Endothelial cell of umbilical vein (primary cell): Measurements from ENCODE around the gene SGSH. TPM values are rescaled to one million over a fixed set of nuclear protein-coding genes. Genes with fewer than 3 reads are reported as not detected.

Experiments used
- BruUV-seq: library from RNA; stranded (reverse); fragments of 400-500 nt; replicated peaks from 2 replicates; lab custom pipeline; 2021; lab: Mats Ljungman, UMichigan
- CTCF ChIA-PET: fragments of 300-600, 350-600 bp; sonication (Branson Sonifier 250); formaldehyde crosslinking; loops from one replicate; lab custom pipeline; 2021; ENCODE audit warnings: antibody characterized with exemption, inconsistent platforms; lab: Charles Lee
- POLR2A ChIA-PET: fragments of 300-600, 350-600 bp; sonication (Branson Sonifier 250); formaldehyde crosslinking; loops from one replicate; lab custom pipeline; 2021; ENCODE audit warnings: antibody characterized with exemption, inconsistent platforms; lab: Charles Lee
- DNase-seq: peaks from one replicate; pipeline ENCODE4 v3.0.0-alpha.2; 2011; ENCODE audit warnings: low read depth, low spot score
- FAIRE-seq: peaks from 2 replicates; lab custom pipeline; 2011; peaks lifted over from hg19 to GRCh38; lab: Jason Lieb, UNC
- H2AFZ ChIP-seq: 2 replicates; pipeline ENCODE4 v1.6.0; 2012; ENCODE audit warnings: low read depth, low read length, control low read depth, inconsistent platforms
- H3K27ac ChIP-seq: 2 replicates; pipeline ENCODE4 v1.5.1; 2011; ENCODE audit warnings: low read depth, mild to moderate bottlenecking, control low read depth, low read length, moderate library complexity; ENCODE audit not compliant: insufficient read depth
- H3K27me3 ChIP-seq, 2 experiments: 2 replicates each; pipeline versions ENCODE4 v1.6.0 to v1.6.1; 2011; ENCODE audit warnings: low read length in 2 of 2, mixed read lengths in 1 of 2; ENCODE audit not compliant: control insufficient read depth in 2 of 2, insufficient read depth in 2 of 2
- H3K36me3 ChIP-seq, 2 experiments: 2 replicates in 1 of 2; 3 replicates in 1 of 2; pipeline ENCODE4 v1.5.1; 2011; ENCODE audit warnings: low read length in 2 of 2, mild to moderate bottlenecking in 1 of 2, moderate library complexity in 1 of 2; ENCODE audit not compliant: control insufficient read depth in 2 of 2, insufficient read depth in 2 of 2; ENCODE audit errors: extremely low read depth in 1 of 2
- H3K4me1 ChIP-seq: 3 replicates; pipeline ENCODE4 v1.5.1; 2011; ENCODE audit warnings: mild to moderate bottlenecking, low read length; ENCODE audit not compliant: control insufficient read depth, insufficient read depth; ENCODE audit errors: extremely low read depth
- H3K4me2 ChIP-seq: 2 replicates; pipeline ENCODE4 v1.6.1; 2011; ENCODE audit warnings: low read length, control low read depth, mixed read lengths; ENCODE audit not compliant: insufficient read depth
- H3K4me3 ChIP-seq, 3 experiments: fragments of 200-600 bp in 1 of 3; sonication (generic), shearing (Covaris generic) in 1 of 3; replicated peaks in 1 of 3; 2 replicates each; pipeline ENCODE4 v1.5.1; 2011 to 2016; ENCODE audit warnings: control low read depth in 3 of 3, low read length in 3 of 3, mild to moderate bottlenecking in 2 of 3, inconsistent platforms in 1 of 3, low read depth in 1 of 3, moderate library complexity in 1 of 3; ENCODE audit not compliant: insufficient read depth in 1 of 3
- H3K79me2 ChIP-seq: 2 replicates; pipeline ENCODE4 v1.6.0; 2012; ENCODE audit warnings: low read length, inconsistent platforms; ENCODE audit not compliant: control insufficient read depth, insufficient read depth
- H3K9ac ChIP-seq: replicated peaks from 2 replicates; pipeline ENCODE3; 2011; ENCODE audit warnings: low read length, control low read depth; ENCODE audit not compliant: insufficient read depth; ENCODE audit errors: extremely low read depth
- H3K9me1 ChIP-seq: replicated peaks from 3 replicates; pipeline ENCODE4 v1.6.0; 2011; ENCODE audit warnings: mild to moderate bottlenecking, low read length; ENCODE audit not compliant: control insufficient read depth, insufficient read depth; ENCODE audit errors: extremely low read depth
- H3K9me3 ChIP-seq: replicated peaks from 2 replicates; pipeline ENCODE4 v1.5.1; 2012; ENCODE audit warnings: low read length, inconsistent platforms; ENCODE audit not compliant: control insufficient read depth, insufficient read depth
- H4K20me1 ChIP-seq: replicated peaks from 2 replicates; pipeline ENCODE3; 2011; ENCODE audit warnings: mild to moderate bottlenecking, low read length; ENCODE audit not compliant: control insufficient read depth, insufficient read depth; ENCODE audit errors: extremely low read depth
- EZH2 ChIP-seq: IDR thresholded peaks from 2 replicates; pipeline ENCODE4 v1.6.1; 2012; ENCODE audit warnings: borderline replicate concordance, low read depth, mild to moderate bottlenecking, moderate library complexity, low read length, inconsistent platforms; ENCODE audit not compliant: severe bottlenecking
- FOS ChIP-seq: IDR thresholded peaks from 2 replicates; pipeline ENCODE4 v1.6.1; 2011; ENCODE audit warnings: mild to moderate bottlenecking, low read length, moderate library complexity, borderline replicate concordance; ENCODE audit not compliant: insufficient read depth
- GATA2 ChIP-seq: IDR thresholded peaks from 2 replicates; pipeline ENCODE4 v1.7.0; 2011; ENCODE audit warnings: low read depth, mild to moderate bottlenecking, moderate library complexity, mixed read lengths, low read length; ENCODE audit not compliant: insufficient read length, insufficient read depth
- JUN ChIP-seq: IDR thresholded peaks from 2 replicates; pipeline ENCODE4 v1.6.1; 2011; ENCODE audit warnings: borderline replicate concordance, low read depth; ENCODE audit not compliant: insufficient read length, insufficient read depth
- MYC ChIP-seq: IDR thresholded peaks from one replicate; pipeline ENCODE4 v1.6.1; 2011; ENCODE audit warnings: mild to moderate bottlenecking, low read depth, low read length
- POLR2A ChIP-seq: IDR thresholded peaks from 2 replicates; pipeline ENCODE4 v1.6.1; 2012; ENCODE audit warnings: low read depth, mild to moderate bottlenecking, control low read depth, low read length
- POLR2AphosphoS5 ChIP-seq: IDR thresholded peaks from 2 replicates; pipeline ENCODE4 v1.6.1; 2012; ENCODE audit warnings: low read depth, mild to moderate bottlenecking, control low read depth, low read length, moderate library complexity; ENCODE audit not compliant: insufficient read depth
- dilution Hi-C: fragments of 300-500 bp; cut with MboI; formaldehyde crosslinking; loops from one replicate; pipeline ENCODE4 v1.15.0; 2019; ENCODE audit warnings: low sequenced_read_pairs; ENCODE audit not compliant: extremely low pct_ligation_motif_present
- intact Hi-C: fragments of 100-400 bp; cut with micrococcal nuclease; formaldehyde crosslinking; loops from one replicate; pipeline ENCODE4 v1.10.0; 2022
- polyA plus RNA-seq, 4 experiments: library from polyadenylated mRNA; depleted of rRNA in 3 of 4; stranded (reverse) in 3 of 4; unstranded in 1 of 4; fragments of >200 nt; gene quantifications; 2 replicates each; pipeline versions ENCODE4 v1.2.1 to v1.2.3, GENCODE V29; 2011 to 2012; ENCODE audit warnings: missing spikeins in 1 of 4
- total RNA-seq: library from RNA; stranded (reverse); gene quantifications from 2 replicates; pipeline ENCODE4 v1.2.3, GENCODE V29; 2021
- TF ChIP-seq, protein P1 (sequence below), 2 donors: IDR thresholded peaks; 1 replicate in 1 of 2; 2 replicates in 1 of 2; pipeline ENCODE4 v1.5.1; 2011; ENCODE audit warnings: low read length in 2 of 2, mild to moderate bottlenecking in 2 of 2, moderate library complexity in 2 of 2, control low read depth in 1 of 2, inconsistent platforms in 1 of 2, low read depth in 1 of 2; ENCODE audit not compliant: insufficient read depth in 1 of 2; ENCODE audit errors: extremely low read depth in 1 of 2
- TF ChIP-seq, protein P2 (sequence below): IDR thresholded peaks from 2 replicates; pipeline ENCODE4 v1.6.1; 2011; ENCODE audit not compliant: insufficient read depth, insufficient read length

The SGSH gene
- total and polyA plus RNA-seq, 2 donors (not counting 3 experiments of a cell fraction or from before 2014, with no cell fraction given) = 81.4 to 217 TPM

DNA sequence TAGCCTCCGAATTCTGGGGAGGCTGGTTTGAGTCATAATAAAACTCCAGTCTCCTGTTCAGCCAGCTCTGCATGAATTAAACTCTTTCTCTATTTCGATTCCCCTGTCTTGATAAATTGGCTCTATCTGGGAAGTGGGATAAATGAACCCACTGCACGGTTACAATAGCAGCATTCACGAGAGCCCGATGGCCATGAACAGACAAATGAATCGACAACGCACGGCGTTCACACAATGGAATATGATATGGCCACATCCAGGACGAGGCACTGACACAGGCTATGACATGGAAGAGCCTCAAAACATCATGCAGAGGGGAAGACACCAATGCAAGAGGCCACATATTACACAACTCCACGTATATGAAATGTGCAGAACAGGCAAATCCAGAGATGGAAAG is 55.9 kb downstream of the SGSH start:
- FAIRE-seq (no peak), DNase-seq (no peak)
- TF ChIP-seq GATA2 = no peak
- TF ChIP-seq, protein P1, sequence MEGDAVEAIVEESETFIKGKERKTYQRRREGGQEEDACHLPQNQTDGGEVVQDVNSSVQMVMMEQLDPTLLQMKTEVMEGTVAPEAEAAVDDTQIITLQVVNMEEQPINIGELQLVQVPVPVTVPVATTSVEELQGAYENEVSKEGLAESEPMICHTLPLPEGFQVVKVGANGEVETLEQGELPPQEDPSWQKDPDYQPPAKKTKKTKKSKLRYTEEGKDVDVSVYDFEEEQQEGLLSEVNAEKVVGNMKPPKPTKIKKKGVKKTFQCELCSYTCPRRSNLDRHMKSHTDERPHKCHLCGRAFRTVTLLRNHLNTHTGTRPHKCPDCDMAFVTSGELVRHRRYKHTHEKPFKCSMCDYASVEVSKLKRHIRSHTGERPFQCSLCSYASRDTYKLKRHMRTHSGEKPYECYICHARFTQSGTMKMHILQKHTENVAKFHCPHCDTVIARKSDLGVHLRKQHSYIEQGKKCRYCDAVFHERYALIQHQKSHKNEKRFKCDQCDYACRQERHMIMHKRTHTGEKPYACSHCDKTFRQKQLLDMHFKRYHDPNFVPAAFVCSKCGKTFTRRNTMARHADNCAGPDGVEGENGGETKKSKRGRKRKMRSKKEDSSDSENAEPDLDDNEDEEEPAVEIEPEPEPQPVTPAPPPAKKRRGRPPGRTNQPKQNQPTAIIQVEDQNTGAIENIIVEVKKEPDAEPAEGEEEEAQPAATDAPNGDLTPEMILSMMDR (IDR thresholded peaks at IDR 0.05; ENCODE audit: extremely low read depth in 1 of 2, insufficient read depth in 1 of 2, low read depth in 1 of 2, low read length in 2 of 2) = no peak
- TF ChIP-seq MYC = no peak
- no peak for TF ChIP-seq POLR2A
- TF ChIP-seq EZH2 = no peak
- no peak for TF ChIP-seq JUN
- no peak for TF ChIP-seq POLR2AphosphoS5
- no peak for TF ChIP-seq FOS
- TF ChIP-seq, protein P2, sequence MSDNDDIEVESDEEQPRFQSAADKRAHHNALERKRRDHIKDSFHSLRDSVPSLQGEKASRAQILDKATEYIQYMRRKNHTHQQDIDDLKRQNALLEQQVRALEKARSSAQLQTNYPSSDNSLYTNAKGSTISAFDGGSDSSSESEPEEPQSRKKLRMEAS = no peak
- H4K20me1 ChIP-seq = no peaks in the 10 kb centered on the region
- no peaks in the 10 kb centered on the region for H3K9me3 ChIP-seq
- POLR2A ChIA-PET = no interaction called here
- no peak overlapping the region for H3K9ac ChIP-seq
- H3K4me1 ChIP-seq = no peaks in the 10 kb centered on the region
- H3K4me2 ChIP-seq = no peak overlapping the region
- CTCF ChIA-PET = no interaction called here
- intact Hi-C loops (no loop called here), dilution Hi-C loops (no loop called here)
- no peak overlapping the region for H3K27ac ChIP-seq
- no TSS peak for BruUV-seq
- peaks cover 6 to 11% of the 10 kb centered on the region in 2 experiments for H3K27me3 ChIP-seq
- H3K4me3 ChIP-seq = no peak overlapping the region
- no peaks in the 10 kb centered on the region for H3K9me1 ChIP-seq
- H3K36me3 ChIP-seq = no peaks in the 10 kb centered on the region
- no peaks in the 10 kb centered on the region for H3K79me2 ChIP-seq
- no peak overlapping the region for H2AFZ ChIP-seq
